C4-2B (cell line): ENCODE results near the gene PDK2.

Experiments used
- CTCF ChIP-seq: fragments of 450-650 bp; conservative IDR thresholded peaks from 2 replicates; pipeline ENCODE4 v1.5.1; 2017; ENCODE audit warnings: mild to moderate bottlenecking
- ZFX ChIP-seq: fragments of 450-650 bp; IDR thresholded peaks from 2 replicates; pipeline ENCODE4 v1.6.1; 2017

GRCh38 chr17:50133769-50134099, 38.6 kb downstream of the PDK2 start:
- TF ChIP-seq CTCF: no peak
- no peak for TF ChIP-seq ZFX
